PFSK-1 (cell line): ENCODE measurements around the gene CYP3A7. TPM values are rescaled to one million over a fixed set of nuclear protein-coding genes. Genes with fewer than 3 reads are reported as not detected.

Experiments used
- FOXP2 ChIP-seq: optimal IDR thresholded peaks from 2 replicates; pipeline ENCODE3; 2011; ENCODE audit warnings: borderline replicate concordance, control low read depth, inconsistent platforms; ENCODE audit not compliant: insufficient read depth; ENCODE audit errors: extremely low read length, extremely low read depth
- POLR2AphosphoS5 ChIP-seq: IDR thresholded peaks from 2 replicates; pipeline ENCODE4 v1.6.1; 2012; ENCODE audit warnings: low read depth, mild to moderate bottlenecking, control low read depth, low read length, moderate library complexity
- SIN3A ChIP-seq: IDR thresholded peaks from 2 replicates; pipeline ENCODE4 v1.6.1; 2012; ENCODE audit warnings: mild to moderate bottlenecking, low read length, moderate library complexity, borderline replicate concordance; ENCODE audit not compliant: insufficient read depth
- TAF1 ChIP-seq: IDR thresholded peaks from 2 replicates; pipeline ENCODE4 v1.6.1; 2012; ENCODE audit warnings: low read length, control low read depth, borderline replicate concordance; ENCODE audit not compliant: insufficient read depth
- polyA plus RNA-seq: library from polyadenylated mRNA; unstranded; fragments of >200 nt; gene quantifications from one replicate; pipeline ENCODE4 v1.2.1, GENCODE V29; 2012; ENCODE audit warnings: low read depth, missing spikeins; ENCODE audit not compliant: insufficient read length
- TF ChIP-seq, protein P1 (sequence below), 2 experiments: IDR thresholded peaks; 2 replicates each; pipeline versions ENCODE4 v1.6.1 to v1.8.0; 2011 to 2012; ENCODE audit warnings: low read depth in 2 of 2, low read length in 2 of 2, control low read depth in 1 of 2, inconsistent platforms in 1 of 2, mild to moderate bottlenecking in 1 of 2, moderate library complexity in 1 of 2; ENCODE audit not compliant: insufficient read depth in 1 of 2

The CYP3A7 gene
- not detected for polyA plus RNA-seq

GRCh38 chr7:99734987-99735386 is at the start of gene CYP3A7:
CYP3A7 (minus strand) TSS chr7:99735196; CDS start chr7:99735093, 103 bp downstream.
- TF ChIP-seq SIN3A = no peak
- TF ChIP-seq POLR2AphosphoS5 = no peak
- no peak for TF ChIP-seq TAF1
- TF ChIP-seq, protein P1, sequence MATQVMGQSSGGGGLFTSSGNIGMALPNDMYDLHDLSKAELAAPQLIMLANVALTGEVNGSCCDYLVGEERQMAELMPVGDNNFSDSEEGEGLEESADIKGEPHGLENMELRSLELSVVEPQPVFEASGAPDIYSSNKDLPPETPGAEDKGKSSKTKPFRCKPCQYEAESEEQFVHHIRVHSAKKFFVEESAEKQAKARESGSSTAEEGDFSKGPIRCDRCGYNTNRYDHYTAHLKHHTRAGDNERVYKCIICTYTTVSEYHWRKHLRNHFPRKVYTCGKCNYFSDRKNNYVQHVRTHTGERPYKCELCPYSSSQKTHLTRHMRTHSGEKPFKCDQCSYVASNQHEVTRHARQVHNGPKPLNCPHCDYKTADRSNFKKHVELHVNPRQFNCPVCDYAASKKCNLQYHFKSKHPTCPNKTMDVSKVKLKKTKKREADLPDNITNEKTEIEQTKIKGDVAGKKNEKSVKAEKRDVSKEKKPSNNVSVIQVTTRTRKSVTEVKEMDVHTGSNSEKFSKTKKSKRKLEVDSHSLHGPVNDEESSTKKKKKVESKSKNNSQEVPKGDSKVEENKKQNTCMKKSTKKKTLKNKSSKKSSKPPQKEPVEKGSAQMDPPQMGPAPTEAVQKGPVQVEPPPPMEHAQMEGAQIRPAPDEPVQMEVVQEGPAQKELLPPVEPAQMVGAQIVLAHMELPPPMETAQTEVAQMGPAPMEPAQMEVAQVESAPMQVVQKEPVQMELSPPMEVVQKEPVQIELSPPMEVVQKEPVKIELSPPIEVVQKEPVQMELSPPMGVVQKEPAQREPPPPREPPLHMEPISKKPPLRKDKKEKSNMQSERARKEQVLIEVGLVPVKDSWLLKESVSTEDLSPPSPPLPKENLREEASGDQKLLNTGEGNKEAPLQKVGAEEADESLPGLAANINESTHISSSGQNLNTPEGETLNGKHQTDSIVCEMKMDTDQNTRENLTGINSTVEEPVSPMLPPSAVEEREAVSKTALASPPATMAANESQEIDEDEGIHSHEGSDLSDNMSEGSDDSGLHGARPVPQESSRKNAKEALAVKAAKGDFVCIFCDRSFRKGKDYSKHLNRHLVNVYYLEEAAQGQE (IDR thresholded peaks at IDR 0.05; ENCODE audit: insufficient read depth in 1 of 2, low read depth in 2 of 2, low read length in 2 of 2) = no peak
- no peak for TF ChIP-seq FOXP2

DNA sequence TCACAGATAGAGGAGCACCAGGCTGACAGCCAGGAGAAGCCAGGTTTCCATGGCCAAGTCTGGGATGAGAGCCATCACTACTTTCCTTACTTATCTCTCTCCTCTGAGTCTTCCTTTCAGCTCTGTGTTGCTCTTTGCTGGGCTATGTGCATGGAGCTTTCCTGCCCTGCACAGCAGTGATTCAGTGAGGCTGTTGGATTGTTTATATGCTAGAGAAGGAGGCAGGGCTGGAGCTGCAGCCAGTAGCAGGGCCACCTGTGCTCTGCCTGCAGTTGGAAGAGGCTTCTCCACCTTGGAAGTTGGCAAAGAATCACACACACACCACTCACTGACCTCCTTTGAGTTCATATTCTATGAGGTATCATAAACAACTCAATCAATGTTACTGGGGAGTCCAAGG is 49.0 kb upstream of the CYP3A7 start, which contains the start of gene CYP3A4:
Gene CYP3A4, minus strand, starts transcription at position 178 of the 400 bp plus-strand sequence. Its CDS starts 103 bp downstream, at position 75.
- no peak for TF ChIP-seq FOXP2
- TF ChIP-seq POLR2AphosphoS5 = no peak
- TF ChIP-seq TAF1 = no peak
- TF ChIP-seq, protein P1 (IDR thresholded peaks at IDR 0.05; ENCODE audit: insufficient read depth in 1 of 2, low read depth in 2 of 2, low read length in 2 of 2) = no peak
- TF ChIP-seq SIN3A = no peak

GRCh38 chr7:99782012-99782953 is 47.3 kb upstream of the CYP3A7 start:
- TF ChIP-seq SIN3A = no peak
- TF ChIP-seq FOXP2 = no peak
- TF ChIP-seq, protein P1 (IDR thresholded peaks at IDR 0.05; ENCODE audit: insufficient read depth in 1 of 2, low read depth in 2 of 2, low read length in 2 of 2) = no peak
- no peak for TF ChIP-seq TAF1
- TF ChIP-seq POLR2AphosphoS5 = no peak

- TF ChIP-seq, protein P1 (IDR thresholded peaks at IDR 0.05; ENCODE audit: insufficient read depth in 1 of 2, low read depth in 2 of 2, low read length in 2 of 2) = no peak
- TF ChIP-seq TAF1 (no peak), POLR2AphosphoS5 (no peak), SIN3A (no peak), FOXP2 (no peak)
Observed at GRCh38 chr7:99780588-99780987, 45.6 kb upstream of the CYP3A7 start.
